ENCODE measurements around the gene NGRN.

The NGRN gene

DNA sequence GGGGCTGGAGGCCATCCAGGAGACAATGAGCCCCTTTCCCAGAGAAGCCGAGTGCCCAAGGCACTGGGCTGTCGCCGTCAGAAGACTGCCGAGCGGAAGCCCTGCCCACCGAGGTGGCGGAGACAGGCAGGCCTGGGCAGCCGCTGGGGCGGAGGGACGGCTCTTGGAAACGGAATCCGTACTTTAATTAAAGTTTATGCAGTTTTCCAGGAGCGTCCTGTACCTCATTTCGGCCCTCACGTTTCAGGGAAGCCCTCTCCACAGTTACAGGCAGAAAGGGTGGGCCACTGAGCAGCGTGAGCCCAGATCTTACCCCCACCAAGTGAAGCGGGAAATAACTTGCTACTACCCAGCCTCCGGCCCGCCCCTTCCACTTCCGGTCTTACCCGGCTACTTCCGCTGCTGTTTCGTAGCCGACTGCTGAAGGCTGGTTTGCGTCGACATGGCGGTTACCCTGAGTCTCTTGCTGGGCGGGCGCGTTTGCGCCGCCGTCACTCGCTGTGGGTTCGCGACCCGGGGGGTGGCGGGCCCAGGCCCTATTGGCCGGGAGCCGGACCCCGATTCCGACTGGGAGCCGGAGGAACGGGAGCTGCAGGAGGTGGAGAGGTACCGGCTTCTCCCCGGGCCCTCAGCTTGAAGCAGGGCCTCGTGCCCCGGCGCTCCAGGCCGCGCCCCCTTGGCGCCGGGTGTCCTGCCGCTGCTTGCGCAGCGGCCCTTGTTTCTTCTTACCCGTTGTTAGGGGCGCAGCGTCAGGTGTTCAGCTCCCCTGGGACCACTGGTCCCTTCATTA is at the start of gene NGRN:
TSS of gene NGRN (plus strand) at position 402 of the 790 bp plus-strand sequence. CDS start at position 443, 41 bp downstream.
- peak; percentile 82 for DNase-seq

DNA sequence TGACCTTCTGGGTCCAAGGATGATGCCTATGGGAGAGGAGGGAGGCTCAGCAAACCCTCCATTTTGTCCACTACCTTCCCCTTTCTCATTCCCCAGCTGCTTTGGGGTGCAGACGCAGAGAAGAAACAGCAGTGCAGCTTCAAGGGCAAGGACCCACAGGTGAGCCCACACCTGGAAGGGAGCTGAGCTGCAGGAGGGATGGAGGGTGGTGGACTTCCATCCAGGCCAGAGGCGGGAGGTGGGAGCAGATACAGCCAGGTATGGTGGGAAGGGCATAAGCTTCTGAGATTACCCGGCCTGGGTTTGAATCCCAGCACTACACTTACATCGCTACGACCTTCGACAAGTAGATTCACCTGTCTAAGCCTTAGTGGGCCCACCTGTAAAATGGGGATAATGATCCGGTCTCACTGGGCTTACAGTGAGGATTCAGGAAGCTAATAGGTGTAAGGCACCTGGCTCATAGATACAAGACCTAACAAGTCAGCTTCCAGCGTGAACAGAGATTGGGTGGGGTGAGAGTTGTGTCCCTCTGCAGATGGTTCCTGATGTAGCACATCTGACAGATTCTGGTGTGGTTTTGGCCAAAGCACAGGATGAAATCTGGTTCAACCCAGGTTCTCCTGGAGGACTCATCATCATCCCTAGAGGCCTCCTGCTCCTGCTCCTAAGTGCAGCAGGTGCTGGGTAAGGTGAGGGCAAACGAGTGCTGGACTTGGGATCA is 47.6 kb upstream of the NGRN start:
- no peak for DNase-seq

DNA sequence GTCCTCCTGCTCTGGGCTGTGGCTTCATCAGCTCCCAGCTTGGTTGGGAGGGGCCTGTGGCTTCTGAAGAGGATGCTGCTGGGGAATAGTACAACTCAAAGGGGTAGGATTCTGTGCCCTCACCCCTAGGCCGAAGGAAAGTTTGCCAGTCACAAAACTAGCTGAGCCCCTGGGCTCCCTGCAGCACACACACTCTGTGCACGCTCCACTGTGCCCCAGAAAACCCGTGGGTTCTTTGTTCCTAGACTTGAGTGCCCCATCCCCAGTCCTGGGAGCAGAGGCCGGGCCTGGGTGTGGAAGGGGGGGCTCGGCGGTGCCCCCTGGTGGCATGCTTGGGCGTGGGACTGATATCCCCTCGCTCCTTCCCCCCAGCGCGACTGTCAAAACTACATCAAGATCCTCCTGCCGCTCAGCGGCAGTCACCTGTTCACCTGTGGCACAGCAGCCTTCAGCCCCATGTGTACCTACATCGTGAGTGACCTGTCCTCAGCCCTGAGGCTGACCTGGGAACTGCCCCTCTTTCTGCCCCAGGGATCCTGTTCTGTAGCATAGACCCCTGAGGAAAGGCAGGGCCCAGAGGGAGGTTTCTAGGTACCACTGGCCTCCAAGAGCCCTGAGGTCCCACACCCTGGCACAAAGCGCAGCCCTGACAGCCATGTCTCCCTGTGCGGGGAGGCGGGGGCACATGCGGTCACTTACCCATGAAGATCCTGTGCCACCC is 45.9 kb upstream of the NGRN start:
- peak; percentile 12 for DNase-seq

GRCh38 chr15:90221246-90221900 is 44.1 kb upstream of the NGRN start:
- peak; percentile 56 for DNase-seq

DNA sequence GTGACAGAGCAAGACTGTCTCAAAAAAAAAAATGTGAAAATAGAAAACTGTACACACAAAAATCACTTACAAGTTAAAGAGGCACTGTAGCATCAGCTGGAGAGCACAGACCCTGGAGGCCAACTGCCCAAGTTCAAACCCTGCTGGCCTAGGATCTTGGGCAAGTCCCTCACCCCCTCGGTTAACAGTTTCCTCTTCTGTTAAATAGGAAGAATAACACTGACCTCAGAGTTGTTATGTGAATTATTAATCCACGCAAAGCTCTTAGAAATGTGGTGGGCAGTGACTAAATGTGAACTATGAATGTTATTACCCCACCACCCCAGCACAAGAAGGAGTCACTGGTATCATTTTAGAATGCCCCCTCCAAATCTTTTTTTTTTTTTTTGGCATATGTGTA is 42.9 kb upstream of the NGRN start:
- no peak for DNase-seq

- no peak for DNase-seq
Observed at GRCh38 chr15:90223441-90224165, 41.9 kb upstream of the NGRN start.

DNA sequence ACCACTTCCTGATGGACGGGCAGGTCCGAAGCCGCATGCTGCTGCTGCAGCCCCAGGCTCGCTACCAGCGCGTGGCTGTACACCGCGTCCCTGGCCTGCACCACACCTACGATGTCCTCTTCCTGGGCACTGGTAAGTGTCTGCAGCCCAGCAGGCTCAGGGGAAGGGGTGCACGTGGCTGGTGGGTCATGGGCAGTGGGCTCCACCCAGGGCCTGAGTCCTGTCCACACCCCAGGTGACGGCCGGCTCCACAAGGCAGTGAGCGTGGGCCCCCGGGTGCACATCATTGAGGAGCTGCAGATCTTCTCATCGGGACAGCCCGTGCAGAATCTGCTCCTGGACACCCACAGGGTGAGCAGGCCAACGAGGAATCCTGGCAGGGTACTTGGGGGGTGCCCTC is 40.4 kb upstream of the NGRN start:
- no peak for DNase-seq

GRCh38 chr15:90225504-90226234 is 39.8 kb upstream of the NGRN start:
- DNase-seq: peak; percentile 65

DNA sequence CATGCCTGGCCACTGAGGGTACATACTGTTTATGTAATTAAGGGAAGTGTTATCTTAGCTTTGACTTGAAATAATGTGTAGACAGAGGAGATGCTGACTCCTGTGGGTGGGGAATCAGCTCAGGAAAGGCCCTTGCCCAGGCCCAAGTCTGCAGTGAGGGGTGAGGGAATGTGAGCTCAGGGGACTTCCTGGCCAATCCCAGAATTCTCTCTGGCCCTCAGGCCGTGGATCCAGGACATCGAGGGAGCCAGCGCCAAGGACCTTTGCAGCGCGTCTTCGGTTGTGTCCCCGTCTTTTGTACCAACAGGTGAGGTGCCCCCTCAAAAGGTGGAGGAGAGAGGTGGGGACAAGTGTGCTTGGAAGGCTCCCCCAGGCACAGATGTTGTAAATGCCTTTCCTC is 38.1 kb upstream of the NGRN start:
- DNase-seq: no peak

DNA sequence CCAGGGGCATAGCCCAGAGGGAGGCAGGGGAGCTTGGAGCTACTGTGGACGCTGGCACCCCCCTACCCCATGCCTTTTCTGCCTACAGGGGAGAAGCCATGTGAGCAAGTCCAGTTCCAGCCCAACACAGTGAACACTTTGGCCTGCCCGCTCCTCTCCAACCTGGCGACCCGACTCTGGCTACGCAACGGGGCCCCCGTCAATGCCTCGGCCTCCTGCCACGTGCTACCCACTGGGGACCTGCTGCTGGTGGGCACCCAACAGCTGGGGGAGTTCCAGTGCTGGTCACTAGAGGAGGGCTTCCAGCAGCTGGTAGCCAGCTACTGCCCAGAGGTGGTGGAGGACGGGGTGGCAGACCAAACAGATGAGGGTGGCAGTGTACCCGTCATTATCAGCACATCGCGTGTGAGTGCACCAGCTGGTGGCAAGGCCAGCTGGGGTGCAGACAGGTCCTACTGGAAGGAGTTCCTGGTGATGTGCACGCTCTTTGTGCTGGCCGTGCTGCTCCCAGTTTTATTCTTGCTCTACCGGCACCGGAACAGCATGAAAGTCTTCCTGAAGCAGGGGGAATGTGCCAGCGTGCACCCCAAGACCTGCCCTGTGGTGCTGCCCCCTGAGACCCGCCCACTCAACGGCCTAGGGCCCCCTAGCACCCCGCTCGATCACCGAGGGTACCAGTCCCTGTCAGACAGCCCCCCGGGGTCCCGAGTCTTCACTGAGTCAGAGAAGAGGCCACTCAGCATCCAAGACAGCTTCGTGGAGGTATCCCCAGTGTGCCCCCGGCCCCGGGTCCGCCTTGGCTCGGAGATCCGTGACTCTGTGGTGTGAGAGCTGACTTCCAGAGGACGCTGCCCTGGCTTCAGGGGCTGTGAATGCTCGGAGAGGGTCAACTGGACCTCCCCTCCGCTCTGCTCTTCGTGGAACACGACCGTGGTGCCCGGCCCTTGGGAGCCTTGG is 37.4 kb upstream of the NGRN start:
- DNase-seq: no peak

DNA sequence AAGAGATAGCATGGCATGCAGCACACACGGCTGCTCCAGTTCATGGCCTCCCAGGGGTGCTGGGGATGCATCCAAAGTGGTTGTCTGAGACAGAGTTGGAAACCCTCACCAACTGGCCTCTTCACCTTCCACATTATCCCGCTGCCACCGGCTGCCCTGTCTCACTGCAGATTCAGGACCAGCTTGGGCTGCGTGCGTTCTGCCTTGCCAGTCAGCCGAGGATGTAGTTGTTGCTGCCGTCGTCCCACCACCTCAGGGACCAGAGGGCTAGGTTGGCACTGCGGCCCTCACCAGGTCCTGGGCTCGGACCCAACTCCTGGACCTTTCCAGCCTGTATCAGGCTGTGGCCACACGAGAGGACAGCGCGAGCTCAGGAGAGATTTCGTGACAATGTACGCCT is 36.5 kb upstream of the NGRN start:
- no peak for DNase-seq

GRCh38 chr15:90230071-90230494 is 35.4 kb upstream of the NGRN start:
- no peak for DNase-seq

DNA sequence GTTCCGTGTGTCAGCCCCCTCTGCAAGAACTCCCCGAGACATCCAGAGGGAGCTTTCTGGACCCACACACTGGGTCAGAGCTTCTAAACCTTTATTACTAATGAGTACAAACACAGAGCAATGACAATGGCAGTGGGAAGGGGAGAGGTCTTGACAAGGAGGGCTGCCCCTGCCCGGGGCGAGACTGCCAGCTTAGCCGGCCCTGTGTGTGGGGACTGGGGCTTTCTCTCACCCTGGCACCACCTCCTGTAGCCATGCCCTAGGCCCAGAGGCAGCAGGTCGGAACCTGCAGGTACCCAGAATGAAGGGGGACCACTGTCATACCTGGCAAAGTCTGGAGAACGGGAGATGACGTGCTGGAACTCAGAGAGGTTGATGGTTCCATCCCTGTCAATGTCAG is 34.9 kb upstream of the NGRN start:
- no peak for DNase-seq

DNA sequence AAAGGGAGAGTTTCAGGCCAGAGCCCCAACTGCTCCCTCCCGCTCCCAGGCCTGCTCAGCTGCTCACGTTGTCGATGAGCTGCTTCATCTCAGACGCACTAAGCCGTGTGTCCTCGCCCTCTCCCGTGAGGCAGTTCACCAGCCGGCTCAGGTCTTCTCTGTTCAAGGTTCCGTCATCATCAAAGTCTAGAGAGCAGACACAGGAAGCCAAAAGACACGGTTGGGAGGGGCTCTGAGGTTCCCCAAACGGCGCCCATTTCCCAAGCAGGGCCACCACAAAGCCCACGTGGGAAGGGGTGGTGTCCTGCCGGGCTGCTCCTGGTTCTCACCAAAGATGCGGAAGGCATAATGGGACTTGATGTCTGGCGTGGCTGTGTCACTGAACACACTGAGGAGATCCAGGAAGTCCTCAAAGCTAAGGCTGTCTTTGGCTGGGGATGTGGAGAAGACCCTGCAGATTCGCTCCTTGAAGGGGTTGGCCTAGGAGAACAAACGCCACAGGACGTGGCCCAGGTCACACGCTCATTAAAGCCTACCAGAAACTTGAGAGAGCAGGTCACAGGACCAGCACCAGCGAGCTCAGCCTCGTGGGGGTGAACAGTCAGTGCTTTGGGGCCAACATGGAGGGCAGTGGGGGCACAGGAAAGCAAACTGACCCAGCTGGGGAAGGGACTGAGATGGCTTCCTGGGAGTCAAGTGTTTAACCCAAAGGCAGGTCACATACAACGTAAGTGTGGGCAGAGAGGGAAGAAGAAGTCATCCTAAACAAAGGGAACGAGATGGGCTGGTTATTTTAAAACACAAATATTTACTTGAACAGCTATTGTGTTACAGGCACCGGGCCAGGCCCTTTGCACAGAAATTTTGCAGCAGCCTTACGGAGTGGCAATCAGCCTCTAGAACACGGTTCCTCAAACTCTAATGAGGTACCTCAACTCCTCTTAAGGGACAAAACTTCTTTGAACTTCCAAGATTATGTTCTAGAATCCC is 34.1 kb upstream of the NGRN start:
- DNase-seq: no peak

DNA sequence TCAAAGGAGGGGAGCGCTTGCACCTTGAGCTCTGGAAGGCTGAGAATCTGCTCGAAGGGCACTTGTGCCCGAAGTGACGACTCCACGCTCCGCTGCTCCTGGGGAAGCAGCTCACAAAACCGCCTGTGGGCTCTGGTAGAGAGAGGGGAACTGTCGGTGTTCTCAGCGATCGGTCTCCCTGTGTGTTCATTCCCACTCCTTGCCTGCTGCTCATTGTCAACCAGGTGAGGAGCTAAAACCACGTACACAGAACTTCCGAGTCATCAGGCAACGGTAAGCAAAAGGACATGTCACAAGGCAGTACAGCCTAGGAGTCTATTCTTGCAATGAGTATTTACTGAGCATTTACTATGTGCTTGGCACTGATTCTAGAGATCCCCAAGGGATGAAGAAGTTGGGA is 33.3 kb upstream of the NGRN start:
- DNase-seq: no peak

DNA sequence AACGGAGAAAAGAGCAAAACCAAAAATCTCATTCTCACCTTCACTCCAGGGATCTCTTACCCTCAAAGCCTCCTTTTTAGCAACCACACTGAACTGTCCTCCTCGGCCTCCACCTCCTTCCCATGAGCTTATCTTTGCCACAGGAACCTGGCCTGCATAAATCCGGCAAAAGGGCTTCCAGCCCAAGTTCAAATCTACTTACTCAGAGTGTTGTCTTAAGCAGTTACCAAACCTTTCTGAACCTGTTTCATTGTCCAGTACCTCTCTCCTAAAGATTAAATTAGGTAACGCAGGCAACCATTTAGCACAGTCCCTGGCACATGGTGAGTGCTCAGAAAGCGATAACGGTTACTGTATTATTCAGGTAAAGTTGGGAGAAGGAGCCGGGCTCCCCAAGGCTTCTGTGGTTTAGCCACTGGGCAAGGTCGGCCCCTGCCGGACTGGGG is 32.5 kb upstream of the NGRN start:
- no peak for DNase-seq

GRCh38 chr15:90233387-90234095 is 31.9 kb upstream of the NGRN start, which contains the start of gene CIB1:
Gene CIB1 (minus strand): TSS chr15:90233941. CDS start chr15:90233885, 56 bp downstream.
- DNase-seq: peak; percentile 92
